Keratinocyte (primary cell): ENCODE results near the gene FURIN. TPM values are rescaled to one million over a fixed set of nuclear protein-coding genes. Genes with fewer than 3 reads are reported as not detected.

Experiments
- DNase-seq: peaks from one replicate; pipeline ENCODE4 v3.0.0-alpha.2; 2011; ENCODE audit warnings: low read depth, missing footprints, low spot score
- FAIRE-seq: peaks from 2 replicates; lab custom pipeline; 2011; peaks lifted over from hg19 to GRCh38; lab: Jason Lieb, UNC
- H2AFZ ChIP-seq: 2 replicates; pipeline ENCODE4 v1.6.0; 2012; ENCODE audit warnings: low read length, control low read depth, inconsistent platforms; ENCODE audit not compliant: control insufficient read depth
- H3K27ac ChIP-seq: 2 replicates; pipeline ENCODE4 v1.5.1; 2011; ENCODE audit warnings: low read length; ENCODE audit not compliant: control insufficient read depth, insufficient read depth
- H3K27me3 ChIP-seq: 3 replicates; pipeline ENCODE4 v1.6.0; 2011; ENCODE audit warnings: low read length; ENCODE audit not compliant: control insufficient read depth, insufficient read depth; ENCODE audit errors: extremely low read depth
- H3K36me3 ChIP-seq, 2 experiments: 2 replicates in 1 of 2; 3 replicates in 1 of 2; pipeline ENCODE4 v1.5.1; 2011; ENCODE audit warnings: low read length in 2 of 2, mild to moderate bottlenecking in 1 of 2; ENCODE audit not compliant: control insufficient read depth in 2 of 2, insufficient read depth in 2 of 2; ENCODE audit errors: extremely low read depth in 1 of 2
- H3K4me1 ChIP-seq: 3 replicates; pipeline ENCODE4 v1.5.1; 2011; ENCODE audit warnings: low read length; ENCODE audit not compliant: control insufficient read depth, insufficient read depth; ENCODE audit errors: extremely low read depth
- H3K4me2 ChIP-seq: 3 replicates; pipeline ENCODE4 v1.6.0; 2011; ENCODE audit warnings: low read depth, low read length; ENCODE audit not compliant: control insufficient read depth, insufficient read depth; ENCODE audit errors: extremely low read depth
- H3K4me3 ChIP-seq, 3 experiments: fragments of 200-600 bp in 1 of 3; sonication (generic) in 1 of 3; 2 replicates in 2 of 3; 3 replicates in 1 of 3; pipeline ENCODE4 v1.5.1; 2011 to 2016; ENCODE audit warnings: low read length in 3 of 3, mild to moderate bottlenecking in 3 of 3, control low read depth in 2 of 3, inconsistent platforms in 1 of 3, low read depth in 1 of 3, mixed read lengths in 1 of 3, mixed run types in 1 of 3, moderate library complexity in 1 of 3; ENCODE audit not compliant: control insufficient read depth in 2 of 3, insufficient read depth in 2 of 3; ENCODE audit errors: extremely low read depth in 1 of 3
- H3K79me2 ChIP-seq: 2 replicates; pipeline ENCODE4 v1.6.0; 2012; ENCODE audit warnings: low read length; ENCODE audit not compliant: control insufficient read depth, insufficient read depth
- H3K9ac ChIP-seq: 3 replicates; pipeline ENCODE4 v1.6.0; 2011; ENCODE audit warnings: low read length; ENCODE audit not compliant: control insufficient read depth, insufficient read depth; ENCODE audit errors: extremely low read depth
- H3K9me1 ChIP-seq: 3 replicates; pipeline ENCODE4 v1.6.0; 2011; ENCODE audit warnings: low read length; ENCODE audit not compliant: control insufficient read depth, insufficient read depth; ENCODE audit errors: extremely low read depth
- H3K9me3 ChIP-seq: 2 replicates; pipeline ENCODE4 v1.5.1; 2012; ENCODE audit warnings: low read depth, low read length; ENCODE audit not compliant: control insufficient read depth
- H4K20me1 ChIP-seq: 3 replicates; pipeline ENCODE4 v1.6.0; 2011; ENCODE audit warnings: low read length; ENCODE audit not compliant: control insufficient read depth, insufficient read depth; ENCODE audit errors: extremely low read depth
- CTCF ChIP-seq, 3 experiments: IDR thresholded peaks in 1 of 3; conservative IDR thresholded peaks in 1 of 3; optimal IDR thresholded peaks in 1 of 3; 2 replicates in 2 of 3; 3 replicates in 1 of 3; pipeline versions ENCODE3 to v1.5.1; 2011; ENCODE audit warnings: low read length in 3 of 3, mild to moderate bottlenecking in 3 of 3, moderate library complexity in 2 of 3, control low read depth in 1 of 3, inconsistent platforms in 1 of 3; ENCODE audit not compliant: insufficient read depth in 2 of 3; ENCODE audit errors: extremely low read depth in 1 of 3
- EZH2 ChIP-seq: IDR thresholded peaks from one replicate; pipeline ENCODE4 v1.6.1; 2012; ENCODE audit warnings: inconsistent platforms, mild to moderate bottlenecking, low read length, moderate library complexity
- dilution Hi-C: fragments of 300-500 bp; cut with MboI; formaldehyde crosslinking; loops from one replicate; pipeline ENCODE4 v1.7.0; 2020; ENCODE audit warnings: low sequenced_read_pairs; ENCODE audit not compliant: extremely low pct_ligation_motif_present
- polyA plus RNA-seq, 5 experiments: library from polyadenylated mRNA; depleted of rRNA in 3 of 5; stranded (reverse) in 3 of 5; stranded (forward) in 1 of 5; unstranded in 1 of 5; fragments of >200 nt; gene quantifications; 1 replicate in 1 of 5; 2 replicates in 3 of 5; 3 replicates in 1 of 5; pipeline versions ENCODE4 v1.2.1 to v1.2.3, GENCODE V29; 2011 to 2012; ENCODE audit warnings: missing spikeins in 2 of 5, low read depth in 1 of 5, low replicate concordance in 1 of 5

The FURIN gene
- polyA plus RNA-seq, 1 donor (not counting 4 experiments of a cell fraction or from before 2014, with no cell fraction given): 22.8 TPM

GRCh38 chr15:90892498-90893174 is 24.2 kb downstream of the FURIN start:
- H3K27me3 ChIP-seq: no peaks in the 10 kb centered on the region
- FAIRE-seq: no peak

GRCh38 chr15:90893175-90894090 is 25.0 kb downstream of the FURIN start:
- no peaks in the 10 kb centered on the region for H3K36me3 ChIP-seq

More at GRCh38 chr15:90892498-90893174, 24.2 kb downstream of the FURIN start:
- Histone ChIP-seq H3K4me3 (no peak overlapping the region), H3K36me3 (no peaks in the 10 kb centered on the region), H2AFZ (no peak overlapping the region), H4K20me1 (no peaks in the 10 kb centered on the region), H3K27ac (no peak overlapping the region), H3K9me1 (no peaks in the 10 kb centered on the region), H3K4me1 (no peaks in the 10 kb centered on the region), H3K79me2 (no peaks in the 10 kb centered on the region), H3K9ac (no peak overlapping the region), H3K9me3 (no peaks in the 10 kb centered on the region), H3K4me2 (no peak overlapping the region)
- dilution Hi-C loops: no loop called here
- DNase-seq: no peak
- TF ChIP-seq EZH2: no peak
- TF ChIP-seq CTCF (optimal IDR thresholded peaks at IDR 0.05 in 1 of 3, IDR thresholded peaks at IDR 0.05 in 1 of 3, conservative IDR thresholded peaks at IDR 0.05 in 1 of 3; ENCODE audit: extremely low read depth in 1 of 3, insufficient read depth in 2 of 3, low read length in 3 of 3): no peak

More at GRCh38 chr15:90893175-90894090, 25.0 kb downstream of the FURIN start:
- H3K4me1 ChIP-seq: no peaks in the 10 kb centered on the region
- H3K9ac ChIP-seq: no peak overlapping the region
- no peak overlapping the region for H3K27ac ChIP-seq
- DNase-seq (no peak), FAIRE-seq (no peak)
- dilution Hi-C loops: no loop called here
- no peaks in the 10 kb centered on the region for H3K9me1 ChIP-seq
- no peak overlapping the region for H2AFZ ChIP-seq
- TF ChIP-seq EZH2: no peak
- peak in 1 of 3 experiments; percentile 33 for TF ChIP-seq CTCF (optimal IDR thresholded peaks at IDR 0.05 in 1 of 3, IDR thresholded peaks at IDR 0.05 in 1 of 3, conservative IDR thresholded peaks at IDR 0.05 in 1 of 3; ENCODE audit: extremely low read depth in 1 of 3, insufficient read depth in 2 of 3, low read length in 3 of 3)
- no peak overlapping the region for H3K4me2 ChIP-seq
- no peaks in the 10 kb centered on the region for H3K79me2 ChIP-seq
- no peaks in the 10 kb centered on the region for H3K9me3 ChIP-seq
- no peaks in the 10 kb centered on the region for H3K27me3 ChIP-seq
- H3K4me3 ChIP-seq: no peak overlapping the region
- no peaks in the 10 kb centered on the region for H4K20me1 ChIP-seq
